A549 (cell line): ENCODE data around the gene CLEC4M.

Source experiments
- JUNB ChIP-seq: fragments of >200 bp; sonication (Bioruptor Twin); formaldehyde crosslinking; IDR thresholded peaks from 2 replicates; pipeline ENCODE4 v1.6.1; 2016
- RAD21 ChIP-seq, 2 experiments: fragments of >200 bp in 1 of 2; sonication (Bioruptor Twin) in 1 of 2; formaldehyde crosslinking in 1 of 2; IDR thresholded peaks in 1 of 2; conservative IDR thresholded peaks in 1 of 2; 2 replicates in 1 of 2; 3 replicates in 1 of 2; pipeline ENCODE4 v1.6.1; 2012 to 2018; ENCODE audit warnings: inconsistent platforms in 1 of 2
- SREBF2 ChIP-seq: fragments of 450-650 bp; IDR thresholded peaks from 2 replicates; pipeline ENCODE4 v1.6.1; 2014; ENCODE audit warnings: mild to moderate bottlenecking, moderate library complexity
- TF ChIP-seq, protein P1 (sequence below): fragments of >200 bp; sonication (Bioruptor Twin); formaldehyde crosslinking; IDR thresholded peaks from 3 replicates; pipeline ENCODE4 v1.5.1; 2016
- TF ChIP-seq, protein P2 (sequence below): fragments of 250-450 bp; sonication (Bioruptor Pico); IDR thresholded peaks from 2 replicates; pipeline ENCODE4 v1.5.0; 2020; ENCODE audit warnings: low read depth, mild to moderate bottlenecking, moderate library complexity

DNA sequence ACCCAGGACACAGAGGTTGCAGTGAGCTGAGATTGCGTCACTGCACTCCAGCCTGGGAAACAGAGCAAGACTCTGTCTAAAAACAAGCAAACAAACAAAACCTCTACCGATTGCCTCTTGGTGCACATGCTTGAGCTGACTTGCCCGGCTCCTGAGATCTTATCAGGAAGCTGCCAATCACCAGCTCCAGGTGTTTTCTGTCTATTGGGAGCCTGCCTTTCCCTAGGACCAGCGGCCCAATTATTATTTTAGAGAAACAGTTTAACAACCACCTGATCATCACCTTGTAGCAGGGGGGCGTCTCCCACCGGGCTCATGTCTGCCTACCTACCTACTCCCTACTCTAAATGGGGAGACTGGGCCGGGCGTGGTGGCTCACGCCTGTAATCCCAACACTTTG lies 10.8 kb downstream of the CLEC4M start:
- TF ChIP-seq, protein P1, sequence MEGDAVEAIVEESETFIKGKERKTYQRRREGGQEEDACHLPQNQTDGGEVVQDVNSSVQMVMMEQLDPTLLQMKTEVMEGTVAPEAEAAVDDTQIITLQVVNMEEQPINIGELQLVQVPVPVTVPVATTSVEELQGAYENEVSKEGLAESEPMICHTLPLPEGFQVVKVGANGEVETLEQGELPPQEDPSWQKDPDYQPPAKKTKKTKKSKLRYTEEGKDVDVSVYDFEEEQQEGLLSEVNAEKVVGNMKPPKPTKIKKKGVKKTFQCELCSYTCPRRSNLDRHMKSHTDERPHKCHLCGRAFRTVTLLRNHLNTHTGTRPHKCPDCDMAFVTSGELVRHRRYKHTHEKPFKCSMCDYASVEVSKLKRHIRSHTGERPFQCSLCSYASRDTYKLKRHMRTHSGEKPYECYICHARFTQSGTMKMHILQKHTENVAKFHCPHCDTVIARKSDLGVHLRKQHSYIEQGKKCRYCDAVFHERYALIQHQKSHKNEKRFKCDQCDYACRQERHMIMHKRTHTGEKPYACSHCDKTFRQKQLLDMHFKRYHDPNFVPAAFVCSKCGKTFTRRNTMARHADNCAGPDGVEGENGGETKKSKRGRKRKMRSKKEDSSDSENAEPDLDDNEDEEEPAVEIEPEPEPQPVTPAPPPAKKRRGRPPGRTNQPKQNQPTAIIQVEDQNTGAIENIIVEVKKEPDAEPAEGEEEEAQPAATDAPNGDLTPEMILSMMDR, result no peak
- no peak for TF ChIP-seq JUNB
- TF ChIP-seq, protein P2, sequence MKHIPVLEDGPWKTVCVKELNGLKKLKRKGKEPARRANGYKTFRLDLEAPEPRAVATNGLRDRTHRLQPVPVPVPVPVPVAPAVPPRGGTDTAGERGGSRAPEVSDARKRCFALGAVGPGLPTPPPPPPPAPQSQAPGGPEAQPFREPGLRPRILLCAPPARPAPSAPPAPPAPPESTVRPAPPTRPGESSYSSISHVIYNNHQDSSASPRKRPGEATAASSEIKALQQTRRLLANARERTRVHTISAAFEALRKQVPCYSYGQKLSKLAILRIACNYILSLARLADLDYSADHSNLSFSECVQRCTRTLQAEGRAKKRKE (CRISPR knock-in tag), result no peak
- TF ChIP-seq RAD21 (conservative IDR thresholded peaks at IDR 0.05 in 1 of 2, IDR thresholded peaks at IDR 0.05 in 1 of 2), result no peak
- TF ChIP-seq SREBF2, result no peak
